ENCODE measurements around the gene OLIG2. TPM values are rescaled to one million over a fixed set of nuclear protein-coding genes. Genes with fewer than 3 reads are reported as not detected.

Gene OLIG2
- total RNA-seq, 1 donor from 2014 or later, result not detected

GRCh38 chr21:33076600-33077329 lies 51.0 kb downstream of the OLIG2 start:
- DNase-seq, result no peak
- ATAC-seq, result no peak
- intact Hi-C loops (cut with micrococcal nuclease), result no loop called here

Other genes with a start within 250 kb of the OLIG2 start
- 0.62 TPM for gene OLIG1, start 44.2 kb downstream of the OLIG2 start, total RNA-seq
- 9.2 TPM for gene IFNAR2, start 204.0 kb downstream of the OLIG2 start, total RNA-seq
- 6.3 TPM for gene IL10RB, start 240.4 kb downstream of the OLIG2 start, total RNA-seq